Esophagus muscularis mucosa (tissue), 4 donors: ENCODE measurements around the gene RFFL.

Experiments used
- CTCF ChIP-seq, 3 experiments: fragments of 200-600 bp in 2 of 3; fragments of 450-650 bp in 1 of 3; sonication (generic) in 2 of 3; IDR thresholded peaks; one replicate each; pipeline ENCODE4 v1.5.1; 2017 to 2019; ENCODE audit warnings: antibody characterized with exemption in 3 of 3, mild to moderate bottlenecking in 2 of 3, moderate library complexity in 1 of 3
- EP300 ChIP-seq: sonication (generic); formaldehyde crosslinking; IDR thresholded peaks from one replicate; pipeline ENCODE4 v1.6.1; 2017; ENCODE audit warnings: antibody characterized with exemption
- POLR2AphosphoS5 ChIP-seq, 2 donors: sonication (generic); formaldehyde crosslinking; IDR thresholded peaks; one replicate each; pipeline ENCODE4 v1.6.1; 2017; ENCODE audit warnings: antibody characterized with exemption in 2 of 2

GRCh38 chr17:35030780-35031179 lies 32.7 kb downstream of the RFFL start:
- TF ChIP-seq CTCF (IDR thresholded peaks at IDR 0.05) (no peak), EP300 (no peak), POLR2AphosphoS5 (IDR thresholded peaks at IDR 0.05) (no peak)
